ENCODE results near the gene RSU1. TPM values are rescaled to one million over a fixed set of nuclear protein-coding genes. Genes with fewer than 3 reads are reported as not detected.

RSU1 gene
- total and polyA plus RNA-seq, 2 of the 13 experiments (the other 11 are each of a cell fraction or from before 2014, with no cell fraction given) = 32.3 to 35.1 TPM

GRCh38 chr10:16803464-16803863, 13.8 kb downstream of the RSU1 start (continued):
- TF ChIP-seq HIC2 (CRISPR knock-in tag; IDR thresholded peaks at IDR 0.05; ENCODE audit: low read depth) (no peak), MTF1 (CRISPR knock-in tag; IDR thresholded peaks at IDR 0.05) (no peak), MAFK (conservative IDR thresholded peaks at IDR 0.05 in 1 of 2, IDR thresholded peaks at IDR 0.05 in 1 of 2; ENCODE audit: low read length in 2 of 2) (no peak), XBP1 (CRISPR knock-in tag; IDR thresholded peaks at IDR 0.05) (no peak), ZNF569 (CRISPR knock-in tag; IDR thresholded peaks at IDR 0.05; ENCODE audit: borderline replicate concordance) (no peak)

- Histone ChIP-seq H3K4me1 (ENCODE audit: insufficient read depth, low read length) (peaks cover 13% of the 10 kb centered on the region), H3K79me2 (ENCODE audit: insufficient read depth, low read length) (peaks cover 5% of the 10 kb centered on the region), H3K27me3 (ENCODE audit: control insufficient read depth in 1 of 2, insufficient read depth in 2 of 2, low read length in 2 of 2) (no peaks in the 10 kb centered on the region), H3K36me3 (replicated peaks in 1 of 2; ENCODE audit: control insufficient read depth in 1 of 2, insufficient read depth in 2 of 2, low read length in 2 of 2) (no peaks in the 10 kb centered on the region), H3K4me3 (replicated peaks in 1 of 3; ENCODE audit: insufficient read depth in 1 of 3, low read depth in 2 of 3, low read length in 3 of 3) (no peak overlapping the region), H2AFZ (ENCODE audit: low read length) (no peak overlapping the region), H3K4me2 (ENCODE audit: low read depth, low read length) (no peak overlapping the region), H4K20me1 (ENCODE audit: insufficient read depth, low read length) (no peaks in the 10 kb centered on the region), H3K9me3 (ENCODE audit: low read length) (no peaks in the 10 kb centered on the region), H3K27ac (ENCODE audit: extremely low read length, insufficient read depth, low read length) (no peak overlapping the region), H3K9ac (ENCODE audit: insufficient read depth, low read depth, low read length) (no peak overlapping the region)
- in situ Hi-C loops (cut with HindIII; ENCODE audit: extremely low pct_ligation_motif_present, low pct_unique_long_range_greater_than_20kb) (loop anchor here (25.0 kb wide), 2 partner anchors 687 to 912 kb away; no protein-coding TSS in a partner anchor), intact Hi-C loops (cut with micrococcal nuclease; ENCODE audit: unreplicated experiment) (no loop called here)
- ChIA-PET POLR2A (no interaction called here), CTCF (ENCODE audit: low intra/inter-chr PET ratio, low total read pairs) (no interaction called here)
- TF ChIP-seq ZMYM2 (CRISPR knock-in tag; IDR thresholded peaks at IDR 0.05) (no peak), CENPBD1 (CRISPR knock-in tag; IDR thresholded peaks at IDR 0.05; ENCODE audit: borderline replicate concordance, low read depth) (no peak), ZNF773 (CRISPR knock-in tag; IDR thresholded peaks at IDR 0.05; ENCODE audit: borderline replicate concordance) (no peak), MTA3 (CRISPR knock-in tag; IDR thresholded peaks at IDR 0.05) (no peak), ZMYM3 (CRISPR knock-in tag; IDR thresholded peaks at IDR 0.05) (no peak)
- ATAC-seq = no peak
- no TSS peak for BruUV-seq (replicated peaks)
- FAIRE-seq = no peak
- no peak for DNase-seq (ENCODE audit: low spot score)
- WGBS (ENCODE audit: low lambda C conversion rate) = 94% methylated on average over 8 of the region's 8 CpGs
Observed at GRCh38 chr10:16799621-16800020, 17.6 kb downstream of the RSU1 start.

Measured in HepG2 (cell line).